Activated T-helper 1 cell treated with anti-CD3 and anti-CD28 coated beads, Interleukin-2, amount 50 U/mL, for 16 hours (primary cell): Measurements from ENCODE around the gene OR10AD1.
A peak's percentile ranks its signal among the peaks of the same experiment; 100 is the strongest.
"Not testable (repeated sequence)": the region's sequence is repeated elsewhere in the genome, so short reads cannot be mapped to it uniquely, and the experiment has no call there.

Experiments
- DNase-seq, 2 donors: peaks; one replicate each; pipeline ENCODE4 v3.0.0-alpha.2; 2020; ENCODE audit warnings: low read depth in 1 of 2, low spot score in 1 of 2

OR10AD1 gene

GRCh38 chr12:48160807-48161206 lies 42.3 kb downstream of the OR10AD1 start:
- DNase-seq: no peak

DNA sequence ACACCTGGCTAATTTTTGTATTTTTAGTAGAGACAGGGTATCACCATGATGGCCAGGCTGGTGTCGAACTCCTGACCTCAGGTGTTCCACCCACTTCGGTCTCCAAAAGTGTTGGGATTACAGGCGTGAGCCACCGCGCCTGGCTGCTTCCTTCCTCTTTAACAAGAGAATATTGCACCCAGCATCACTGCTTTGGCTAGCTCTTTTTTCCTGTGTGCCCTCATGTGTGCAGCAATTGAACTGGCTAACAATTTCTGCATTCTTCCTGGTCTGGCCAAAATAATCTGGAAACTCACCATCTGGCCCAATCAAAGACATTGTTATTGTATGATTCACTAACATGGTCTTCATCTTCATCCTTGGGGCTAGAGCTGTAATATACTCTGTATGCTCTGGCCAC lies 43.0 kb downstream of the OR10AD1 start:
- DNase-seq: no peak

DNA sequence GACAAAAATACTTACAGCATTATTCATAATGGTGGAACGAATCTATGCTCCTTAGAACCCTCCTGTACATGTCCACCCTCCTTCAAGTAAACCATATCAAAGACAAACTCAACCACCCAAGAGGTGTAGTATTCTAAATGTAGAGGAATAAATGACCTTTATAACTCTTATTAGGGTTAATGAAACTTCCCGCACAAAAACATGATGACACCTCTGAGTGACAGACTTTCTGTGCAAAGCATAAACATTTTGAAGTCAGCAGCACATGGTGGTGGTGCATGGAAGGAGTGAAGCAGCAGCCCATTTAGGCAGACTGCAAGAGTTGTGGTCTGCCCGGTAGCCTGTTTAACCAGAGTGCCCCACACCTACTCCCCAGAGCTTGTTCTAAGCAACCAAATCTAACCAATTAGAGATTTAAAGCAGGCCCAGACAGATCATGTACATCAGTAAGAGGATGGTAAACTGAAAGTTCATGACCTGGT lies 45.2 kb downstream of the OR10AD1 start:
- no peak for DNase-seq

DNA sequence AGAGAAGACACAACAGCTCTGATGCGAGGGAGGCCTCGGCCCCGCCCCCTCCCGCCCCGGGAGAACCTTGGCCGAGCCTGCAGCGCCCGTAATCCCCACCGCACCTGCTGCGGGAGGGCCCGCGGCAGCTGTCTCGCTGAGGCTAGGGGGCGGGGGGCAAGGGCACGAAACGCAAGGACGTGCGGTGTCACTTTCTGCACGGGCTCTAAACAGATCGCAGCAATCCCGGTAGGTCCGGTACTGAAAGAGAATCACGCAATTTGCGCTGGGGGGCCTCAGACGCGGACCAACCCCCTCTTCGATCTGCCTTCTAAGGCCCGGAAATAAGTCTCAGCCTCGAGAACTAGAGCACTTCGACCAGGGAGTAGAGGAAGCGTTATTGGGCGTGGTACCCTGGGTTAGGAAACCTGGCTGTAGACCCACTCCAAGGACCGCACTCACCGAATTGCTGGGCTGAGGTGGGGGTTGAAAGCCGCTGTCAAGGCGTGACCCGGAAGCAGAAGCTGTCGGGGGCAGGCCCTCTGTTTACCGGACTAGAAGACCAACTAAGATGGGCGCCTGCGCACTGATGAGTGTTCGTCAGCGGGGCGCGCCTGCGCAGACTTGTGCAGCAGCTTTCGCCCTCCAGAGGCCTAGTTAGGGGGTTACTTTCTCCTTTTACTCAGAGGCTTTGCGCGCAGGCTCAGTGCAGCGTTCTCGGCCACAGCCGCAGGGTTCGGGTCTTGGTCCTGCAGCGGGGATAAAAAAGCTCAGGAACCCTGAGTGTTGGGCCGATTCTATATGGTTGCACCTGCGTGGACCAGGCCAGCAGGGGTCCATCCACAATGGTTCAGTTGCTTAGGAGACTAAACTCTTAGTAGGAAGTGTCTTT lies 45.8 kb downstream of the OR10AD1 start, which contains the start of gene ASB8:
TSS of gene ASB8 (minus strand) at position 498 of the 871 bp plus-strand sequence. CDS start 4,019 bp downstream, outside the sequence.
- peak; percentile 99 for DNase-seq

DNA sequence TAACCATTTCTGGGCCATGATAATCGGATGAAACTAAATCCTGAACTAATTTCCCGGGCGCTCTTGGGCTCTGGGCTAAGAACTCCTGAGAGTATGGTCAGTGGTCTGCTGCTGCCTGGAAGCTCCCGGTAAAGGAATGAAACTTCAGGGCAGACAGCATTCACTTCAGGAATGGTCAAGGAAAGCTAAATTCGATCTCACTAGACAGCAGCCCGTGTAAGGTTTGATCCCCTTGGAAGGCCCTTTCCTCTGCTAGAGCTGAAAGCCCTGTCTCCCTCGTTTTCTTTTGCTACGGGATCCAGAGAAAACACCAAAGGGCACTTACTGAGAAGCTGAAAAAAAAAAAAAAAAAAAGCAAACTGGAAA lies 46.5 kb downstream of the OR10AD1 start:
- DNase-seq: no peak

- not testable (repeated sequence) for DNase-seq
These were observed 47.3 kb downstream of the OR10AD1 start for GRCh38 chr12:48155786-48156185.
